Breast epithelium (tissue), 3 donors: ENCODE measurements around the gene ABCC1.

Experiments
- POLR2A ChIP-seq: fragments of 450-650 bp; IDR thresholded peaks from one replicate; pipeline ENCODE4 v1.6.1; 2016; ENCODE audit warnings: antibody characterized with exemption, mild to moderate bottlenecking, moderate library complexity
- POLR2AphosphoS5 ChIP-seq, 3 donors: sonication (generic); formaldehyde crosslinking; IDR thresholded peaks; one replicate each; pipeline ENCODE4 v1.6.1; 2017; ENCODE audit warnings: antibody characterized with exemption in 3 of 3
- TF ChIP-seq, protein P1 (sequence below), 3 donors: fragments of 450-650 bp; IDR thresholded peaks; one replicate each; pipeline ENCODE4 v1.5.1; 2016 to 2017; ENCODE audit warnings: antibody characterized with exemption in 3 of 3, mild to moderate bottlenecking in 3 of 3, moderate library complexity in 3 of 3

DNA sequence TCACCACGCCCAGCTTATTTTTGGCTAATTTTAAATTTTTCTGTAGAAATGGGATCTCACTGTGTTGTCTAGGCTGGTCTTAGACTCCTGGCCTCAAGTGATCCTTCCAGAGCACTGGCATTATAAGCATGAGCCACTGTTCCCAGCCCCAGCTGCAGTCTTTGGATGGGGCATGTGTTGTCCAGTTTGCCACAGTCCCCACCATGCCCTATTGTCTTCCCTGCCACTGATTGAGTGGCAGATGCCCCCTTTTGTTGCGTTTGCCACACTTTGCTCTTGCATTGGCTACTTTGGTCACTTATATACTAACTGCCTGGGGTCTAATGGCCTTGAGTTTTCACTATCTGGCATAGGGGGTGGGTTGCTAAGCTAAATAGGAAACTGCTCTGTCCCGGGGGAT is 60.8 kb downstream of the ABCC1 start:
- TF ChIP-seq, protein P1, sequence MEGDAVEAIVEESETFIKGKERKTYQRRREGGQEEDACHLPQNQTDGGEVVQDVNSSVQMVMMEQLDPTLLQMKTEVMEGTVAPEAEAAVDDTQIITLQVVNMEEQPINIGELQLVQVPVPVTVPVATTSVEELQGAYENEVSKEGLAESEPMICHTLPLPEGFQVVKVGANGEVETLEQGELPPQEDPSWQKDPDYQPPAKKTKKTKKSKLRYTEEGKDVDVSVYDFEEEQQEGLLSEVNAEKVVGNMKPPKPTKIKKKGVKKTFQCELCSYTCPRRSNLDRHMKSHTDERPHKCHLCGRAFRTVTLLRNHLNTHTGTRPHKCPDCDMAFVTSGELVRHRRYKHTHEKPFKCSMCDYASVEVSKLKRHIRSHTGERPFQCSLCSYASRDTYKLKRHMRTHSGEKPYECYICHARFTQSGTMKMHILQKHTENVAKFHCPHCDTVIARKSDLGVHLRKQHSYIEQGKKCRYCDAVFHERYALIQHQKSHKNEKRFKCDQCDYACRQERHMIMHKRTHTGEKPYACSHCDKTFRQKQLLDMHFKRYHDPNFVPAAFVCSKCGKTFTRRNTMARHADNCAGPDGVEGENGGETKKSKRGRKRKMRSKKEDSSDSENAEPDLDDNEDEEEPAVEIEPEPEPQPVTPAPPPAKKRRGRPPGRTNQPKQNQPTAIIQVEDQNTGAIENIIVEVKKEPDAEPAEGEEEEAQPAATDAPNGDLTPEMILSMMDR (IDR thresholded peaks at IDR 0.05): no peak
- TF ChIP-seq POLR2A (no peak), POLR2AphosphoS5 (IDR thresholded peaks at IDR 0.05) (no peak)
